ENCODE results near the gene DAB2IP.

The DAB2IP gene

DNA sequence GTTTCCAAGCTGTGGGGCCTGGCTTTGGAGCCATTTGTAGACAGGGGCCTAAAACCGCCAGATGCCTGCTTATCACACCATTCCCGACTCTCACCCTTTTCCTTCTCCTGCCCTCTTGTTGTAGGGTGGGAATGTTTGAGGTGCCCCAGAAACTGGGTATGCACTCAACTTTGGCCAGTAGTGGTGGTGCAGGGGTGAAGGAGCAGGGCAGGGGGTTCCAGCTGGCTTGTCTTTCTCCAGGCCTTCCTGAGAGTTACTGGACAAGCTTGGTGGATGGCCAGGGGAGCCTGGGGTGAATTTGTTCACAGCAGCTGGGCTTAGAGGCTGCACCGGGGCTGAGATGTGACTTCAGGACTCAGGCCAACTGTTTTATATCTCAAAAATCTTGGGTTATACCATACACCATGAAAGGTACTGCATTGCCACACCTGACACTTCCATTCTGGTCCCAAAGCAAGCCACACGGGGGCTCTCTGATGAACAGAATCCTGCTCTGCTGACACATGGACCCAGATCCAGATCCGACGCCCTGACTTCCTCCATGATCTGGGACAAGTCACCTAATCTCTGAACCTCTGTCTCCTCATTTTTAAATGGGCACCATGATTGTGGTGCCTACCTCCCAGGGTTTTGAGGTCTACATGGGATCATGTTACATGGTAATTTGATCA, 62.1 kb downstream of the DAB2IP start:
- no peak for DNase-seq (ENCODE audit: low read depth)
- H3K4me3 ChIP-seq (ENCODE audit: low read length) = no peak overlapping the region
- TF ChIP-seq CTCF (IDR thresholded peaks at IDR 0.05; ENCODE audit: insufficient read depth, low read depth, low read length, missing control alignments) = no peak

GRCh38 chr9:121714075-121714705, 62.8 kb downstream of the DAB2IP start:
- no peak overlapping the region for H3K4me3 ChIP-seq (ENCODE audit: low read length)
- DNase-seq (ENCODE audit: low read depth) = no peak
- TF ChIP-seq CTCF (IDR thresholded peaks at IDR 0.05; ENCODE audit: insufficient read depth, low read depth, low read length, missing control alignments) = no peak

DNA sequence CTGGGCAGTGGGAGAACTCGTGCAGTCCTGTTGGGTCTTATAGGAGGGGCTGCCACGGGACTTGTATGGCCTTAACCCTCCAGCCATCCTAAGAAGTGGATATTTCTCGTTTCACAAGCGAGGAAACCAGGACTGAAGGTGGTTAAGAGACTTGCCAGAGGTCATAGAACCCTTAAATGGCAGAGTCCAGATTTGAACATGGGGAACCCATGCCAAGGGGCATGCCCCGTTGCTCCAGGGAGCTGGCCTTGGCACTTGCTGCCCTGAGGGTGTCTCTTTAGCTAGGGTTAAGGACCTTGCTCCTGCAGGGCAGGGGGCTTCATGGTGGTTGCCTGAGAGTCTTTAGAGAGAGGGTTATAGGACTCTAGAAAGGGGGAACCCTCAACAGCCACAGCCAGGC, 63.4 kb downstream of the DAB2IP start:
- no peak for TF ChIP-seq CTCF (IDR thresholded peaks at IDR 0.05; ENCODE audit: insufficient read depth, low read depth, low read length, missing control alignments)
- DNase-seq (ENCODE audit: low read depth) = no peak
- H3K4me3 ChIP-seq (ENCODE audit: low read length) = no peak overlapping the region

DNA sequence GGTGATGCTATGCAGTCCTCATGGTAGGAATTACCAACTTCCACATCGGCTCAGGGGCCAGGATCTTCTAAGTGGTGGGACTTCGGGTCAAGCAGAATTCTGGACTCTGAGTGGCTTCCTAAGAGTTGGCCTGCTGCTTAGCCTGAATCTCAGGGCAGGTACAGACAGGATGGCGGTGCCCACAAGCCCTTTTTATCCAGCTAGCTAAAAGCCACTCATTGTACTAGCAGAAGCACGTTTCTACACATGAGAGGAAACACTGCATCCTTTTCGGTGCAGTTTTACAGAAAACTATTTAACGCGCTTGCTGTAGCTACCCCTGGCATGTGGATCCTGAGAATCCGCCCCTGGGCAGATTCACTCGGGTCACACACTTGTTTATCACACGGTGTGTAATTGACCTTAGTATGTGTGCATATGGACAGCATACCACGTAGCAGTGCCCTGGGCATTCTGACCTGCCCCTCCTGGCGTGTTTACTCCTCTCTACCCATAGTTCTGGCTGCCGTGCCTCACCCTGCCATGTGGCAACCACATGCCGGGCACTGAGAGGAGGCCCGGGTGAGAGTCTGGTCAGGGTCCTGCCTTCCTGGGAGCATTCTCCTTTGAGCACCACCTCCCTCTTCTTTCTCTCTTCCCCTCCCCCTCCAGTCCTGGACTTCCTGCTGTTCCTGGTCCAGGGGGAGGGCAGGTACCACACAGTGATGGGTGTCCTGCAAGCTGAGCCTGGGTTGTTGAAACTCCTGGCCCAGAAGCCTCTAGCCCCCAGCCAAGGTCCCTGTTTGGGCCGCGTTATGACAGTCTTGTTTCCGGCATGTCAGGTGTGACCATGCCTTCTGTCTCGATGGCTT, 65.9 kb downstream of the DAB2IP start:
- H3K4me3 ChIP-seq (ENCODE audit: low read length) = no peak overlapping the region
- TF ChIP-seq CTCF (IDR thresholded peaks at IDR 0.05; ENCODE audit: insufficient read depth, low read depth, low read length, missing control alignments) = no peak
- peak; percentile 75 for DNase-seq (ENCODE audit: low read depth)

DNA sequence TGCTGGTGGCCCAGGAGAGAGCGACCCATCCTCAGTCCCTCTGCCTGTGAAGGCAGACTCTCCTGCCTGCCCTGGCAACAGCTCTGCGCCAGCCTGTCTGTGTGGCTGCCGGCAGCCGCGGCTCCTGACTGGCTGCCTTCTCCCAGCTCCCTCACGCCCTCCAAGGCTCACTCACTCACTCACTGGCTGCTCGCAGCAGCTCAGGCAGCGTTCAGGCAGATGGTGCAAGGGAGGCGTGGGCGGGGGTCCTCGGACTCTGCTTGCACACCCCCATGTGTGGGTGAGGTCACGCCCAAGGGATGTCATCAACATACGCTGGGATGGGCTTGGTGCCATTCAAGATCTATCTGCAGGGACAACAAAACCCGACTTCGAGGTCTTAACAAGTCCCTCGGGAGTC, 66.7 kb downstream of the DAB2IP start:
- peak; percentile 81 for DNase-seq (ENCODE audit: low read depth)
- no peak overlapping the region for H3K4me3 ChIP-seq (ENCODE audit: low read length)
- no peak for TF ChIP-seq CTCF (IDR thresholded peaks at IDR 0.05; ENCODE audit: insufficient read depth, low read depth, low read length, missing control alignments)

- no peak overlapping the region for H3K4me3 ChIP-seq (ENCODE audit: low read length)
- peak; percentile 94 for DNase-seq (ENCODE audit: low read depth)
- no peak for TF ChIP-seq CTCF (IDR thresholded peaks at IDR 0.05; ENCODE audit: insufficient read depth, low read depth, low read length, missing control alignments)
Measured at GRCh38 chr9:121718501-121718900, 67.1 kb downstream of the DAB2IP start.
